Tibial nerve (tissue), 4 donors: ENCODE data around the gene CENPI. TPM values are rescaled to one million over a fixed set of nuclear protein-coding genes. Genes with fewer than 3 reads are reported as not detected.

Source experiments
- DNase-seq, 2 donors: peaks; one replicate each; pipeline ENCODE4 v3.0.0-alpha.2; 2019; ENCODE audit warnings: low spot score in 2 of 2
- H3K27ac ChIP-seq, 4 donors: fragments of 200-600 bp; sonication (generic) in 3 of 4; one replicate each; pipeline ENCODE4 v1.5.1; 2017 to 2019; ENCODE audit warnings: mild to moderate bottlenecking in 1 of 4
- H3K27me3 ChIP-seq, 2 donors: fragments of 200-600 bp; sonication (generic) in 1 of 2; one replicate each; pipeline versions ENCODE4 v1.5.1 to v1.6.0; 2017 to 2019
- H3K36me3 ChIP-seq, 3 donors: fragments of 200-600 bp; sonication (generic); one replicate each; pipeline ENCODE4 v1.5.1; 2018 to 2019
- H3K4me1 ChIP-seq, 4 donors: fragments of 200-600 bp; sonication (generic) in 3 of 4; one replicate each; pipeline ENCODE4 v1.5.1; 2017 to 2019
- H3K4me3 ChIP-seq, 4 donors: fragments of 200-600 bp; sonication (generic) in 3 of 4; one replicate each; pipeline ENCODE4 v1.5.1; 2017 to 2019; ENCODE audit warnings: mild to moderate bottlenecking in 1 of 4, moderate library complexity in 1 of 4
- H3K9me3 ChIP-seq, 4 donors: fragments of 200-600 bp; sonication (generic) in 3 of 4; one replicate each; pipeline ENCODE4 v1.5.1; 2017 to 2019
- CTCF ChIP-seq, 5 experiments: fragments of 200-600 bp in 3 of 5; fragments of 450-650 bp in 2 of 5; sonication (generic) in 3 of 5; IDR thresholded peaks; one replicate each; pipeline ENCODE4 v1.5.1; 2016 to 2019; ENCODE audit warnings: antibody characterized with exemption in 5 of 5, mild to moderate bottlenecking in 3 of 5, moderate library complexity in 2 of 5
- EP300 ChIP-seq, 2 donors: sonication (generic); formaldehyde crosslinking; IDR thresholded peaks; one replicate each; pipeline ENCODE4 v1.6.1; 2017; ENCODE audit warnings: antibody characterized with exemption in 2 of 2, mild to moderate bottlenecking in 1 of 2
- POLR2A ChIP-seq, 2 donors: fragments of 450-650 bp; IDR thresholded peaks; one replicate each; pipeline ENCODE4 v1.6.1; 2017; ENCODE audit warnings: antibody characterized with exemption in 2 of 2, mild to moderate bottlenecking in 2 of 2, moderate library complexity in 2 of 2
- WGBS, 2 donors: methylation state at CpG; one replicate each; pipeline ENCODE4 v1.1.5; 2018; 5-methylcytosine and 5-hydroxymethylcytosine counted together
- total RNA-seq, 4 donors: library from RNA; depleted of rRNA; stranded (reverse); fragments of >200 nt; gene quantifications; one replicate each; pipeline ENCODE4 v1.1.0, GENCODE V29; 2016

Gene CENPI
- total RNA-seq, 4 donors from 2014 or later, result 2.1 to 5.2 (median 2.8) TPM

- Histone ChIP-seq H3K27ac (no peak overlapping the region), H3K4me3 (no peak overlapping the region), H3K4me1 (peaks cover 0 to 9% (median 0%) of the 10 kb centered on the region in 4 donors), H3K9me3 (no peaks in the 10 kb centered on the region), H3K27me3 (peaks cover 0 to 29% of the 10 kb centered on the region in 2 donors), H3K36me3 (no peaks in the 10 kb centered on the region)
- WGBS, 2 donors, result 66 to 84% methylated on average over 3 of the region's 3 CpGs
- TF ChIP-seq CTCF (IDR thresholded peaks at IDR 0.05) (no peak), EP300 (IDR thresholded peaks at IDR 0.05) (no peak), POLR2A (IDR thresholded peaks at IDR 0.05) (no peak)
- no peak for DNase-seq
These were observed 17.5 kb upstream of the CENPI start for GRCh38 chrX:101080326-101081124.

GRCh38 chrX:101081231-101081630, 16.8 kb upstream of the CENPI start:
- no peak overlapping the region for H3K27ac ChIP-seq
- no peak for DNase-seq

GRCh38 chrX:101091817-101092216, 6.2 kb upstream of the CENPI start:
- no peak for TF ChIP-seq CTCF (IDR thresholded peaks at IDR 0.05)
- TF ChIP-seq POLR2A (IDR thresholded peaks at IDR 0.05), result no peak
- TF ChIP-seq EP300 (IDR thresholded peaks at IDR 0.05), result no peak
- Histone ChIP-seq H3K4me1 (no peaks in the 10 kb centered on the region), H3K4me3 (no peak overlapping the region), H3K27ac (no peak overlapping the region), H3K27me3 (peaks cover 0 to 8% of the 10 kb centered on the region in 2 donors), H3K36me3 (no peaks in the 10 kb centered on the region), H3K9me3 (no peaks in the 10 kb centered on the region)
- WGBS, 2 donors, result 74 to 85% methylated on average over 1 of the region's 1 CpG
- no peak for DNase-seq

More at GRCh38 chrX:101081231-101081630, 16.8 kb upstream of the CENPI start:
- Histone ChIP-seq H3K36me3 (no peaks in the 10 kb centered on the region), H3K27me3 (peaks cover 0 to 29% of the 10 kb centered on the region in 2 donors), H3K9me3 (no peaks in the 10 kb centered on the region), H3K4me1 (peaks cover 0 to 9% (median 0%) of the 10 kb centered on the region in 4 donors), H3K4me3 (no peak overlapping the region)
- TF ChIP-seq EP300 (IDR thresholded peaks at IDR 0.05), result no peak
- 50 to 54% methylated on average over 3 of the region's 3 CpGs for WGBS, 2 donors

GRCh38 chrX:101108284-101108683, 10.3 kb downstream of the CENPI start:
- no peak for DNase-seq
- Histone ChIP-seq H3K9me3 (no peaks in the 10 kb centered on the region), H3K27ac (no peak overlapping the region), H3K4me3 (no peak overlapping the region), H3K4me1 (no peaks in the 10 kb centered on the region), H3K36me3 (peaks cover 0 to 8% (median 0%) of the 10 kb centered on the region in 3 donors), H3K27me3 (no peaks in the 10 kb centered on the region)
- no peak for TF ChIP-seq CTCF (IDR thresholded peaks at IDR 0.05)
- WGBS, 2 donors, result 94 to 98% methylated on average over 4 of the region's 4 CpGs

GRCh38 chrX:101117701-101118100, 19.7 kb downstream of the CENPI start:
- Histone ChIP-seq H3K36me3 (peaks cover 0 to 13% (median 0%) of the 10 kb centered on the region in 3 donors), H3K27ac (no peak overlapping the region), H3K9me3 (no peaks in the 10 kb centered on the region), H3K4me3 (no peak overlapping the region), H3K27me3 (peaks cover 0 to 3% of the 10 kb centered on the region in 2 donors), H3K4me1 (no peaks in the 10 kb centered on the region)
- TF ChIP-seq POLR2A (IDR thresholded peaks at IDR 0.05) (no peak), EP300 (IDR thresholded peaks at IDR 0.05) (no peak), CTCF (IDR thresholded peaks at IDR 0.05) (no peak)
- DNase-seq, result no peak
- 60 to 78% methylated on average over 3 of the region's 3 CpGs for WGBS, 2 donors
